HepG2 (cell line): ENCODE data around the gene ARGLU1. TPM values are rescaled to one million over a fixed set of nuclear protein-coding genes. Genes with fewer than 3 reads are reported as not detected.

Source experiments
- ATAC-seq: fragments of 200-7000 bp; cut with Tn5 transposase; 3 replicates; pipeline ENCODE4 v1.9.1; 2020; ENCODE audit warnings: mild to moderate bottlenecking, moderate library complexity
- BruUV-seq: library from RNA; stranded (reverse); fragments of 400-500 nt; replicated peaks from 2 replicates; lab custom pipeline; 2021; lab: Mats Ljungman, UMichigan
- CTCF ChIA-PET: fragments of 300-600 bp; formaldehyde crosslinking; extraction: SDS; loops from one replicate; lab custom pipeline; 2021; ENCODE audit warnings: low total read pairs, inconsistent platforms, low intra/inter-chr PET ratio; lab: Yijun Ruan, JAX
- POLR2A ChIA-PET: fragments of 350-600 bp; sonication (Branson Sonifier 250); formaldehyde crosslinking; loops from one replicate; lab custom pipeline; 2020; ENCODE audit warnings: antibody characterized with exemption, inconsistent platforms; lab: Yijun Ruan, JAX
- DNase-seq: peaks from one replicate; pipeline ENCODE4 v3.0.0-alpha.2; 2015; ENCODE audit warnings: low spot score
- FAIRE-seq: peaks from 3 replicates; lab custom pipeline; 2011; peaks lifted over from hg19 to GRCh38; lab: Jason Lieb, UNC
- H2AFZ ChIP-seq: one replicate; pipeline ENCODE4 v1.6.1; 2011; ENCODE audit warnings: low read length, inconsistent platforms
- H3K27ac ChIP-seq: fragments of 300-600 bp; 3 replicates; pipeline ENCODE4 v1.8.0; 2011; ENCODE audit warnings: mixed run types, mild to moderate bottlenecking, mixed read lengths, low read length, inconsistent platforms; ENCODE audit not compliant: insufficient read depth; ENCODE audit errors: extremely low read length
- H3K27me3 ChIP-seq, 2 experiments: fragments of 200-600 bp in 1 of 2; 2 replicates in 1 of 2; 3 replicates in 1 of 2; pipeline versions ENCODE4 v1.6.0 to v1.8.0; 2011; ENCODE audit warnings: low read length in 2 of 2, mild to moderate bottlenecking in 2 of 2, moderate library complexity in 2 of 2, inconsistent platforms in 1 of 2; ENCODE audit not compliant: insufficient read depth in 2 of 2, control insufficient read depth in 1 of 2
- H3K36me3 ChIP-seq, 2 experiments: fragments of 200-600 bp in 1 of 2; replicated peaks in 1 of 2; 2 replicates in 1 of 2; 3 replicates in 1 of 2; pipeline versions ENCODE4 v1.5.1 to v1.8.0; 2011; ENCODE audit warnings: low read length in 2 of 2, inconsistent platforms in 1 of 2; ENCODE audit not compliant: insufficient read depth in 2 of 2, control insufficient read depth in 1 of 2
- H3K4me1 ChIP-seq: 2 replicates; pipeline ENCODE4 v1.5.1; 2012; ENCODE audit warnings: low read length, inconsistent platforms; ENCODE audit not compliant: insufficient read depth
- H3K4me2 ChIP-seq: 2 replicates; pipeline ENCODE4 v1.6.0; 2011; ENCODE audit warnings: low read depth, low read length, inconsistent platforms
- H3K4me3 ChIP-seq, 3 experiments: fragments of 200-600 bp in 1 of 3; sonication (generic), shearing (Covaris generic) in 1 of 3; replicated peaks in 1 of 3; 2 replicates each; pipeline ENCODE4 v1.5.1; 2011 to 2016; ENCODE audit warnings: low read length in 3 of 3, inconsistent platforms in 2 of 3, low read depth in 2 of 3, mild to moderate bottlenecking in 2 of 3, control low read depth in 1 of 3, mixed read lengths in 1 of 3; ENCODE audit not compliant: insufficient read depth in 1 of 3
- H3K79me2 ChIP-seq: one replicate; pipeline ENCODE4 v1.6.1; 2011; ENCODE audit warnings: low read length, inconsistent platforms; ENCODE audit not compliant: insufficient read depth
- H3K9ac ChIP-seq: 2 replicates; pipeline ENCODE4 v1.6.0; 2011; ENCODE audit warnings: mild to moderate bottlenecking, low read depth, low read length, inconsistent platforms; ENCODE audit not compliant: insufficient read depth
- H3K9me3 ChIP-seq: 2 replicates; pipeline ENCODE4 v1.5.1; 2012; ENCODE audit warnings: mild to moderate bottlenecking, low read length
- H4K20me1 ChIP-seq: 2 replicates; pipeline ENCODE4 v1.6.0; 2011; ENCODE audit warnings: inconsistent platforms, mild to moderate bottlenecking, low read length, moderate library complexity; ENCODE audit not compliant: insufficient read depth
- FOSL2 ChIP-seq: sonication (generic); formaldehyde crosslinking; IDR thresholded peaks from 2 replicates; pipeline ENCODE4 v1.4.0; 2020; ENCODE audit warnings: missing genetic modification reagents
- KLF11 ChIP-seq: IDR thresholded peaks from 2 replicates; pipeline ENCODE4 v1.6.1; 2016; ENCODE audit warnings: missing compliant biosample characterization
- KLF12 ChIP-seq: sonication (generic); formaldehyde crosslinking; IDR thresholded peaks from 2 replicates; pipeline ENCODE4 v1.4.0; 2020; ENCODE audit warnings: missing genetic modification reagents, borderline replicate concordance
- POLR2A ChIP-seq, 2 experiments: IDR thresholded peaks; 2 replicates each; pipeline ENCODE4 v1.6.1; 2011; ENCODE audit warnings: low read depth in 2 of 2, low read length in 2 of 2, mild to moderate bottlenecking in 1 of 2, moderate library complexity in 1 of 2; ENCODE audit not compliant: insufficient read depth in 1 of 2
- USF2 ChIP-seq, 2 experiments: sonication (generic) in 1 of 2; formaldehyde crosslinking in 1 of 2; IDR thresholded peaks; 2 replicates each; pipeline versions ENCODE4 v1.5.1 to v1.6.1; 2011 to 2020; ENCODE audit warnings: borderline replicate concordance in 1 of 2, low read depth in 1 of 2, low read length in 1 of 2, mild to moderate bottlenecking in 1 of 2, missing genetic modification reagents in 1 of 2, moderate library complexity in 1 of 2
- ZNF670 ChIP-seq: sonication (generic); formaldehyde crosslinking; IDR thresholded peaks from 2 replicates; pipeline ENCODE4 v1.8.0; 2022; ENCODE audit warnings: mild to moderate bottlenecking, missing genetic modification reagents, borderline replicate concordance
- ZUFSP ChIP-seq: sonication (generic); formaldehyde crosslinking; IDR thresholded peaks from 2 replicates; pipeline ENCODE4 v1.9.0; 2021; ENCODE audit warnings: missing genetic modification reagents, mild to moderate bottlenecking, borderline replicate concordance
- WGBS: methylation state at CpG from one replicate; pipeline ENCODE4 v1.1.6; 2017; ENCODE audit warnings: low lambda C conversion rate; 5-methylcytosine and 5-hydroxymethylcytosine counted together
- in situ Hi-C: cut with HindIII; loops from 2 replicates; pipeline ENCODE4 v1.10.0; 2017; ENCODE audit warnings: low pct_unique_long_range_greater_than_20kb; ENCODE audit not compliant: extremely low pct_ligation_motif_present
- intact Hi-C: fragments of 100-400 bp; cut with micrococcal nuclease; formaldehyde crosslinking; loops from one replicate; pipeline ENCODE4 v1.10.0; 2022; ENCODE audit not compliant: unreplicated experiment
- polyA plus RNA-seq, 8 experiments: library from polyadenylated mRNA; depleted of rRNA in 3 of 8; stranded (reverse) in 7 of 8; unstranded in 1 of 8; fragments of >200 nt; fragmentation: Illumina TruSeq in 4 of 8; extraction: Trizol in 4 of 8; gene quantifications; 2 replicates each; pipeline versions ENCODE4 v1.2.1 to v1.2.3, GENCODE V29; 2011 to 2016; ENCODE audit warnings: low read depth in 4 of 8, missing spikeins in 1 of 8, mixed read lengths in 1 of 8; ENCODE audit not compliant: insufficient read depth in 1 of 8
- total RNA-seq, 5 experiments: library from RNA; depleted of rRNA; stranded (reverse); fragments of >200 nt; fragmentation: Illumina TruSeq; extraction: Trizol; gene quantifications; 2 replicates each; pipeline ENCODE4 v1.2.3, GENCODE V29; 2016; ENCODE audit warnings: low read depth in 1 of 5
- TF ChIP-seq, protein P1 (sequence below): IDR thresholded peaks from 2 replicates; pipeline ENCODE4 v1.6.1; 2016; ENCODE audit warnings: low read depth, borderline replicate concordance

ARGLU1 gene
- total and polyA plus RNA-seq, 2 of the 13 experiments (the other 11 are each of a cell fraction or from before 2014, with no cell fraction given): 47.1 to 70.6 TPM

DNA sequence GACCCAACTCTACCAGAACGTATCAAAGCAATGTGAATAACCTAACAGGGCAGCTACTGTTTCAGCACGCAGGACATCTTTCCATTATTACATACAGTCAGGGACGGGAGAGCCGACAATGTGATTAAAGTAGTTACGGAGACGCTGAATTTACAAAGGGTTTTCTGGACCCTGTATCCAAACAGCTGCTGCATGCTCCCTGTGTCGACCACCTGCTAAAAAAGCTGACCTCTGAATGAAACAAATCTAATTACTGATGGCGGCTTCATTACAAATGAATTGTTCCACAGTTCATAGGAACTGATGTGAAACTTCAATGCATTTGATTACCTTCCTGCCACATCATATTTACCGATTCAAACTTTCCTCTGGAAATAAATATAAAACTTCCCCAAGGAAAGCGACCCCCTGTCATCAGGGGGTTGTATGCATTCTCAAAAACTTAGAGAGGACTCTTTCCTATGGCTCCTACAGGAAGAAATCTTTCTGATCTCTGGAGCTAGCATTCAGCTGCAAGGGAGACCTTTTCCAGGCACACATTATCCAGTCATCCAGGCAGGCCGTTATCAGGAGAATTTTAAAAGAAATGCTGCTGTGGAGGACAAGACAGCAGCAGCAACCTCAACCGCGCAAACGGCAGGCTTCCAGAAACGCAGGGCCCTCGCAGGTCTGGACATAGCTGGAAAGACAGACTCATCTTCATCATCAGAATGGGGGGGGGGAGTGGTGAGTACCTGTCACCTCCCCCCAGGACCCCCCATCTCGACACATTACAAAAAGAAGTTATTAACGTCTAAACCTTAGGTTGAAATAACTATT, 35.6 kb downstream of the ARGLU1 start (continued):
- TF ChIP-seq USF2 (IDR thresholded peaks at IDR 0.05; ENCODE audit: low read depth, low read length): no peak
- no peak for TF ChIP-seq USF2 (CRISPR knock-in tag; IDR thresholded peaks at IDR 0.05; ENCODE audit: borderline replicate concordance)
- TF ChIP-seq KLF12 (CRISPR knock-in tag): no peak
- no peak for TF ChIP-seq ZUFSP (CRISPR knock-in tag)
- TF ChIP-seq ZNF670 (CRISPR knock-in tag): no peak

DNA sequence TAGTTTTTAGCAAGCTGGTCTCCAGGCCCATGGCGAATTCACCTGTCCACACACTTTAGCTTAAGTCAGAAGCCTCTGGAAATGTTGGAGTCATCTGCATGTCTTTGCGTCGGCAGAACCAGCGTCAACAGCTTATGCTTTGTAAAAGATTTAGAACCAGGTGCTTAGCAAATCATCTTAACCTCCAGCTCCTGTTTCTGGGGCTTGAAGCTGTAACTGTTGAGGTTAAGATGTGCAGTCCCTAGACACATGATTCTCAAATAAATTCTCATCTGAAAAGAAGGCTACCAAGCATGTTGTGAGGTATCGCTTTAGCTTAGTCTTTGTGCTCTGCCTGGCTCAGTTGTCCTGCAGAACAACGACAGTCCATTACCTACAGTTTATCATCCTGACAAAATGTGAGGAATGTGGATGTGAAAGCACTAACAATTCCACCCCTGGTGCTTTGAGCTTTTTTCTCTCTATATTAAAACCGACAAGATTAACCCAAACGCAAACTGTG, 36.9 kb downstream of the ARGLU1 start:
- no peak overlapping the region for H3K4me2 ChIP-seq
- H3K27me3 ChIP-seq: peaks cover 2 to 13% of the 10 kb centered on the region in 2 experiments; a peak in 2 of 5 replicates
- H3K36me3 ChIP-seq: no peaks in the 10 kb centered on the region
- TF ChIP-seq, protein P1, sequence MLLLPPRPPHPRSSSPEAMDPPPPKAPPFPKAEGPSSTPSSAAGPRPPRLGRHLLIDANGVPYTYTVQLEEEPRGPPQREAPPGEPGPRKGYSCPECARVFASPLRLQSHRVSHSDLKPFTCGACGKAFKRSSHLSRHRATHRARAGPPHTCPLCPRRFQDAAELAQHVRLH (CRISPR knock-in tag): no peak
- TF ChIP-seq KLF11 (CRISPR knock-in tag): no peak
- TF ChIP-seq POLR2A (IDR thresholded peaks at IDR 0.05; ENCODE audit: insufficient read depth in 1 of 2, low read depth in 2 of 2, low read length in 2 of 2): no peak
- no peak for TF ChIP-seq FOSL2 (CRISPR knock-in tag)
- DNase-seq (no peak), FAIRE-seq (no peak), ATAC-seq (no peak)
- H4K20me1 ChIP-seq: no peaks in the 10 kb centered on the region
- no peak overlapping the region for H3K4me3 ChIP-seq
- intact Hi-C loops (loop anchor here (10.0 kb wide), 3 partner anchors 384 to 1956 kb away; no protein-coding TSS in a partner anchor), in situ Hi-C loops (loop anchor here (10.0 to 25.0 kb wide), 3 partner anchors 584 to 1969 kb away; no protein-coding TSS in a partner anchor)
- no peak overlapping the region for H2AFZ ChIP-seq
- ChIA-PET POLR2A (no interaction called here), CTCF (no interaction called here)
- H3K4me1 ChIP-seq: peaks cover 11% of the 10 kb centered on the region
- H3K79me2 ChIP-seq: no peaks in the 10 kb centered on the region
- no peaks in the 10 kb centered on the region for H3K9me3 ChIP-seq
- H3K9ac ChIP-seq: no peak overlapping the region
- BruUV-seq: no TSS peak
- no peak overlapping the region for H3K27ac ChIP-seq
- 44% methylated on average over 8 of the region's 8 CpGs for WGBS
